GM21723 (cell line): ENCODE measurements around the gene ELP1.
"Not testable (repeated sequence)": the region's sequence is repeated elsewhere in the genome, so short reads cannot be mapped to it uniquely, and the experiment has no call there.

Experiments used
- ATAC-seq: cut with Tn5 transposase; IDR thresholded peaks from one replicate; pipeline ENCODE4 v1.9.1; 2021; ENCODE audit warnings: mild to moderate bottlenecking, moderate library complexity; ENCODE audit not compliant: unreplicated experiment

ELP1 gene

GRCh38 chr9:108854641-108855528, 79.0 kb downstream of the ELP1 start:
- no peak for ATAC-seq

- ATAC-seq: no peak
Measured at GRCh38 chr9:108854094-108854493, 79.8 kb downstream of the ELP1 start.

- no peak for ATAC-seq
Measured at GRCh38 chr9:108852079-108852478, 81.8 kb downstream of the ELP1 start.

- ATAC-seq: no peak
Measured at GRCh38 chr9:108851138-108851537, 82.8 kb downstream of the ELP1 start.

- ATAC-seq: no peak
Measured at GRCh38 chr9:108850293-108850897, 83.5 kb downstream of the ELP1 start.

- not testable (repeated sequence) for ATAC-seq
Measured at GRCh38 chr9:108848296-108848695, 85.6 kb downstream of the ELP1 start.

GRCh38 chr9:108845947-108846346, 88.0 kb downstream of the ELP1 start:
- no peak for ATAC-seq

- no peak for ATAC-seq
Measured at GRCh38 chr9:108845507-108845906, 88.4 kb downstream of the ELP1 start.

- no peak for ATAC-seq
Measured at GRCh38 chr9:108844856-108845255, 89.1 kb downstream of the ELP1 start.

- ATAC-seq: no peak
Measured at GRCh38 chr9:108844391-108844790, 89.5 kb downstream of the ELP1 start.

- ATAC-seq: no peak
Measured at GRCh38 chr9:108842610-108843295, 91.2 kb downstream of the ELP1 start.

GRCh38 chr9:108839561-108839960, 94.4 kb downstream of the ELP1 start:
- ATAC-seq: not testable (repeated sequence)

- ATAC-seq: no peak
Measured at GRCh38 chr9:108838017-108838416, 95.9 kb downstream of the ELP1 start.

- no peak for ATAC-seq
Measured at GRCh38 chr9:108837530-108837929, 96.4 kb downstream of the ELP1 start.

- no peak for ATAC-seq
Measured at GRCh38 chr9:108836781-108837180, 97.1 kb downstream of the ELP1 start.

GRCh38 chr9:108836319-108836718, 97.6 kb downstream of the ELP1 start:
- no peak for ATAC-seq

GRCh38 chr9:108835831-108836230, 98.1 kb downstream of the ELP1 start:
- no peak for ATAC-seq

GRCh38 chr9:108834959-108835665, 98.8 kb downstream of the ELP1 start:
- no peak for ATAC-seq

- no peak for ATAC-seq
Measured at GRCh38 chr9:108832179-108832500, 101.8 kb downstream of the ELP1 start.

- ATAC-seq: no peak
Measured at GRCh38 chr9:108831496-108832178, 102.3 kb downstream of the ELP1 start.

- no peak for ATAC-seq
Measured at GRCh38 chr9:108830272-108830671, 103.7 kb downstream of the ELP1 start.
